ENCODE data around the gene HVCN1. TPM values are rescaled to one million over a fixed set of nuclear protein-coding genes. Genes with fewer than 3 reads are reported as not detected.

The HVCN1 gene
- total and polyA plus RNA-seq, 3 donors from 2014 or later: 39.7 to 139 (median 52.0) TPM

- 96 to 97% methylated on average over 4 of the region's 4 CpGs for WGBS, 2 donors
- Histone ChIP-seq H3K4me3 (no peak overlapping the region), H3K27me3 (no peaks in the 10 kb centered on the region), H3K27ac (no peak overlapping the region), H3K36me3 (ENCODE audit: low read depth, missing control alignments) (no peaks in the 10 kb centered on the region), H3K4me1 (no peaks in the 10 kb centered on the region), H3K9me3 (no peaks in the 10 kb centered on the region)
- intact Hi-C loops (cut with DNase I; ENCODE audit: low total_unique reads): no loop called here
- TF ChIP-seq POLR2A (IDR thresholded peaks at IDR 0.05) (no peak), CTCF (IDR thresholded peaks at IDR 0.05) (no peak)
- DNase-seq: no peak
Observed at GRCh38 chr12:110708917-110709316, 20.0 kb upstream of the HVCN1 start.

GRCh38 chr12:110705309-110705708 is 16.4 kb upstream of the HVCN1 start:
- intact Hi-C loops (cut with DNase I; ENCODE audit: low total_unique reads): no loop called here
- Histone ChIP-seq H3K27ac (no peak overlapping the region), H3K27me3 (no peaks in the 10 kb centered on the region), H3K9me3 (no peaks in the 10 kb centered on the region), H3K4me3 (no peak overlapping the region), H3K36me3 (ENCODE audit: low read depth, missing control alignments) (no peaks in the 10 kb centered on the region), H3K4me1 (no peaks in the 10 kb centered on the region)
- TF ChIP-seq CTCF (IDR thresholded peaks at IDR 0.05) (no peak), POLR2A (IDR thresholded peaks at IDR 0.05) (no peak)
- WGBS, 2 donors: 73 to 81% methylated on average over 3 of the region's 3 CpGs
- no peak for DNase-seq

DNA sequence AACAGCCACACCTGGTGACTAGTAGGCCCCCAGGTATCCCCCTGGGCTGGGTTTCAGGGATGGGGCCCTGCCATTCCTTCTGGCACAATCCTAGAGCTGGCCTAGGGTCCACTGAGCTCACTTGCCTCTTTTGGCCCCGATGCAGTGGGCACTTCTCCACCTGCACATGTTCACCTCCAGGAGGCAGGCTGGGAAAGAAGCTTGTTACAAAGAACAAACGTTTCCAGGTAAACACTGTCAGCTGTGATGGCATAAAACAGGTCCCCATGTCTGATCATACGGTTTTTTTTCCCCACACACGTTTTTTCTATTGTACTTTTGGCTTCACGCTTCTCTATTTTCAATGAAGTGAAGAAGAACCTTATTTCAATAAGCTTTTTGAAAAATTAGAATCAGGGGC is 15.8 kb upstream of the HVCN1 start:
- H3K27me3 ChIP-seq: no peaks in the 10 kb centered on the region
- H3K4me3 ChIP-seq: no peak overlapping the region
- no peaks in the 10 kb centered on the region for H3K9me3 ChIP-seq
- 43 to 50% methylated on average over 5 of the region's 5 CpGs for WGBS, 2 donors
- no peaks in the 10 kb centered on the region for H3K36me3 ChIP-seq (ENCODE audit: low read depth, missing control alignments)
- intact Hi-C loops (cut with DNase I; ENCODE audit: low total_unique reads): no loop called here
- no peak for DNase-seq
- H3K27ac ChIP-seq: no peak overlapping the region
- peaks cover 5% of the 10 kb centered on the region for H3K4me1 ChIP-seq
- no peak for TF ChIP-seq POLR2A (IDR thresholded peaks at IDR 0.05)
- TF ChIP-seq CTCF (IDR thresholded peaks at IDR 0.05): no peak

- Histone ChIP-seq H3K27ac (no peak overlapping the region), H3K4me1 (peaks cover 10% of the 10 kb centered on the region), H3K27me3 (no peaks in the 10 kb centered on the region), H3K4me3 (no peak overlapping the region), H3K9me3 (no peaks in the 10 kb centered on the region), H3K36me3 (ENCODE audit: low read depth, missing control alignments) (no peaks in the 10 kb centered on the region)
- intact Hi-C loops (cut with DNase I; ENCODE audit: low total_unique reads): no loop called here
- no peak for TF ChIP-seq CTCF (IDR thresholded peaks at IDR 0.05)
- TF ChIP-seq POLR2A (IDR thresholded peaks at IDR 0.05): no peak
- WGBS, 2 donors: 94 to 95% methylated on average over 5 of the region's 5 CpGs
- DNase-seq: no peak
Observed at GRCh38 chr12:110704231-110704630, 15.3 kb upstream of the HVCN1 start.

- 93 to 94% methylated on average over 5 of the region's 5 CpGs for WGBS, 2 donors
- intact Hi-C loops (cut with DNase I; ENCODE audit: low total_unique reads): no loop called here
- Histone ChIP-seq H3K4me1 (peaks cover 26% of the 10 kb centered on the region), H3K4me3 (no peak overlapping the region), H3K27me3 (no peaks in the 10 kb centered on the region), H3K36me3 (ENCODE audit: low read depth, missing control alignments) (no peaks in the 10 kb centered on the region), H3K27ac (no peak overlapping the region), H3K9me3 (no peaks in the 10 kb centered on the region)
- TF ChIP-seq CTCF (IDR thresholded peaks at IDR 0.05) (no peak), POLR2A (IDR thresholded peaks at IDR 0.05) (no peak)
- DNase-seq: no peak
Observed at GRCh38 chr12:110702081-110702480, 13.2 kb upstream of the HVCN1 start.
